ENCODE data around the gene PPP1R15A.
A peak's percentile ranks its signal among the peaks of the same experiment; 100 is the strongest.
"Not testable (repeated sequence)": the region's sequence is repeated elsewhere in the genome, so short reads cannot be mapped to it uniquely, and the experiment has no call there.

PPP1R15A gene

DNA sequence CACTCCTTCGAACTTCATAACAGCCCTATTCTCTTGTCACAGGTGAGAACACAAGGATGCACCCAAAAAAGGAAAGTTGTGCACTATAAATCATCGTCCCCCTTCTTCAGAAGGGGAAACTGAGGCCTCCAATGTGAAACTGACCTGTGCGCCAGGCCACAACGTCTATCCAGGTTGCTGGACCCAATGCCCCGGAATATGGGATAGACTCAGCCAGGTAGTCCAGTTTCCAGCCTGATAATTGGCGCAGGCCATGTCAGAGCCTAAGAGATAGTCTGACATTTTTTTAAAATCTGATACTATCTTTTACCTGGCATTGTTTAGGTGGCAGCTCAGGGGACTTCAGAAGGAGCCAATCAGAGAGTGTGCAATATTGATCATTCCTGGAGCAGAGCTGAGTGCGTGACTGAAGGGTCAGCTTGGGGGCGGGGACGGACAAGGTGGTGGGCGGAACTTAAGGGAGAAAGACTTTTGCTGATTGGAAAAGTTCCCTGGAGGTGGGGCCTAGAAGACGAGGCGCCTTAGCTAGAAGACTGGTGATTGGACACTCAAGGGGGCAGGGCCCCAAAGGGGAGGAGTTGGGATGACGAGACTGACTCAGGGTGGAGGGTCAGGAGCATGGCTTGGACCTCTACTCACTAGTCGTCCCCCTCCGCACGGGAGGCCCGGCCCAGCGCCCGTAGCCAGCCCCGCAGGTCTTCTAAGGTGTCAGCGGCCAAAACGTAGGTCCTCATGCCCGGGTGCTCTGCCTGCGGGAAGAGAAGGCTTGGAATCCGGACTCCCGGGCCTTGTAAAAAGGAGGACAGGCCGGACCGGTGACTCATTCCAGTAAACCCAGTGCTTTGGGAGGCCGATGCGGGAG lies 12.3 kb upstream of the PPP1R15A start:
- DNase-seq (ENCODE audit: low read depth in 2 of 2) = no peak

DNA sequence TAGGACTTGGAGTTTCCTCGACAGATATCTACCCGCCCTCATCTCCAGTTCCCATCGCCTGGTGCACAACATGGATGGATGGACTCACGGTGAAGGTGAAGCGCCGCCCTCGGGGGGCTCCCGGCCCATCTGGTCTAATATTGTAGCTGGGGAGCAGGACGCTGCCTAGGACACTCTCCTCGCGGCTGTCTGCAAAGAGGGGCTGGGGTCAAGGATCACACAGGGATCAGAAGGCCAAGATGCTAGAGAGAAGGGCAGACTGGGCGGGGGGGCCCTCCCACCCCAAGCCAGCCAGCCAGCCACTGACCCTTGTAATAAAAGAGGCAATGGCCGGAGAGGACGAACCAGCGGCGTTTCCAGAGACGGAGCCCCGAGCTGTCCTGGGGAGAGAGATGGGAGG lies 10.9 kb upstream of the PPP1R15A start:
- DNase-seq (ENCODE audit: low read depth in 2 of 2) = no peak

DNA sequence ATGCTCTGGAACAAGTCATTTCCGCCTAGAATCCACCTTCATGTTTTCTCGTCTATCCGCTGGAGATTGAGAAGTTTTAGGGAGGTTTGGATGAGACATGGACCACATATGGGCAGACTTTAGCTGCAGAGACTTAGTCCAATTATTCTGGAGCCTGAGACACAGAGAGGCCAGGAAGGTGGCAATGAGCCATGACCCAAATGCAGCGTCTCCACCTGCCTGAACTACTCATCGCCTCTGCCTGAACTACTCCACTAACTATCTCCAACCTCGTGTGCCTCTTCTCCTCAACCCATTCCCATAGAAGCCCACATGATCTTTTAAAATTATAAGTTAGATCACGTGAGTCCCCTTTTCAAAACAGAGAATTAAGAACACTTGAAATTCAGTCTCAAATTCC lies 9.4 kb upstream of the PPP1R15A start:
- no peak for DNase-seq (ENCODE audit: low read depth in 2 of 2)

DNA sequence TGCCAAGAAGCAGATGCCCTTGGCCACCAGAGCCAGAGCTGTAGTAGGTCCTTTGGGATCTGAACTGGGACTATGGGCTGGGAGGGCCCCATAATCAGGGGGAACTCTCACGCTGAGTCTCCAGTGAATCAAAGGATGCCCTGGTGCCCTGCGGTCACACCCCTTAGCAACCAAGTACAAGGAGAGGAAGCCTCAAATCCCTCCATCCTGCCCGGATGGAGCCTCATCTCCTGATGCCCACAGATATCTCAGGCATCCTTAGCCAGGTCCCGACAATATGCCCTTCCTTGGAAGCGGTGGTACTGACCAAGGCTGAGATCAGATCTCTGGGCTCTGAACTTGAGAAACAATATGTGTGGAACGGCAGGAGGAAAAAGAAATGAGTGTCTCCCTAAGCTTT lies 5.5 kb upstream of the PPP1R15A start:
- no peak for DNase-seq (ENCODE audit: low read depth in 2 of 2)

DNA sequence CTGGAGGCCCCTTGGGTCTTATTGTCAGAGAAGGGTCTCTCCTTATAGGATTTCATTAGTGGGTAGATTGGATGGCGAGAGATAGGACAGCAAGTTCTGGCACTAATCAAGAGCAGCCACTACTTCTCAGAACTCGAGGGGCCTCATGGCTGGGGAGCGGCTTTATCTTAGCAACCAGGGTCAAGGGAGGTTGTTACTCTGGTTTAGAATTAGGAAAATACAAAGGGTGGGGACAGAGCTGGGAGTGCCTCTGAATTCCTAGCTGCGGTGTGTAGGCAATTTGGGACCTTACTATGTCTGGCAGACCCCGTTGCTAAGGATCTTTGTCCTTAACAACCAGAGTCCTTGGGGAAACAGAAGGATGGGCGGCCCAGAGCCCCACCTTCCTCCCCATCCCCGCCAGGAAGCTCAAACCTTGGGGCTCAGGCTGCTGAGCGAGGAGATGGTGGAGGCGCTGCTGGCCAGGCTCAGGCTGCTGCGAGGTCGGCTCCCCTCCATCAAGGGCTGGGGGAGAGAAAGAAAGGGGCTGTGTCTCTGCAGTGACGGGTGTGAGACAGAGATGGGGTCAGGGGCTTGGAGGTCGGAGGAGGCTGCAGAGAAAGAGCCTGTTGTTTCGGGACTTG lies 5.0 kb upstream of the PPP1R15A start:
- no peak for DNase-seq (ENCODE audit: low read depth in 2 of 2)

DNA sequence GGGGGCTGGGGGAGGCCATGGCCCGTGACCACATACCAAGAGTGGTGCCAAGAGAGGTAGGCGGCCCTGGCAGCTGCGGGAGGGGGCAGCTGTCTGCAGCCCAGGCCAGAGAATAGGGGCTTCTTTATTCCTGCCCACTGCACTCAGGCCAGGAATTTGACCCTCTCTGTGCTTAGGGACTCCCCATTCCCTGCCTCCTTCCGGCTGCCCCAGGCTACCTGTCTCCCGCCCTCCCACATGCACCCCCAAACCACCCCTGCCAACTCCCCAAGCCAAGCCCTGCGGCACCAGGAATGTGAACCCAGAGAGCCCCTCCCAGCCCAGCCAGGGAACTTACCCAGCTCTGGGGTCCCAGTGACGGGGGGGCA lies 4.5 kb upstream of the PPP1R15A start:
- no peak for DNase-seq (ENCODE audit: low read depth in 2 of 2)

DNA sequence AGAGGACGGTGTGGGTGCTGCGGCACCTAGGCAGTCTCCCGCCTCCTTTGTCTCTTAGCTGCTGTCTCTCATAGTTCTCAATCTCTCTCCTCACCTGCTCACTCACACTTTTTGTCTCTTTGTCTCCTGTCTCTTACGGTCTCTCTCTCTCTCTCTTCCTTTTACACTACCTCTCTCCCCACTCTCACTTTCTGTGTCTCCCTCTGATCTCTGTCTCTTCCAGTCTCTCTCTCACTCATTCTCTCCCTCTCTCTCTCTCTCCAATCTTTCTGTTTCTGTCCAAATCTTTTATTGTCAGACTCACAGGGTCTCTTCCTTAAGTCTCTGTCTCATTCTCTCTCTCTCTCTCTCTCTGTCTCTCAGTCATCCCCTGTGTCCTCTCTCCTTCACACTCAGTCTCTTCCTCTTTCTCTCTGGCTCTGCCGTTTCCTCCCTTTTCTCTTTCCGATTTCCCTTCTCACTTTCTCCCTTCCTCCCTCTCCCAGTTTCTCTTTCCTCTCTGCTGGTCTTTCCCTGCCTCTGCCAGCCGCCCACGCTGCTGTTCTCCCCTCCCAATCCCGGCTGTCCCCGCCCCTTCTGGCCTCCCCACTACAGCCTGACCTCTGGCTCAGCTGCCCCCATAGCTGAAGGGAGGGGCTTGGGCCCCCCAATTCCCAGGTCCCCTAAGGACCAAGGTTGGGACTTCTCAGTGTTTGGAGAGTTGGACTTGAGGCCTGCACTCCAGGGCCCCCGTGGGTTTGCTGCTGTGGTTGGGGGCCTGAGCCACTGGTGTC lies 3.9 kb upstream of the PPP1R15A start, which contains the start of gene PLEKHA4:
Gene PLEKHA4 (minus strand): TSS at position 504 of the 773 bp plus-strand sequence. CDS start 997 bp downstream, outside the sequence.
- no peak for DNase-seq (ENCODE audit: low read depth in 2 of 2)

DNA sequence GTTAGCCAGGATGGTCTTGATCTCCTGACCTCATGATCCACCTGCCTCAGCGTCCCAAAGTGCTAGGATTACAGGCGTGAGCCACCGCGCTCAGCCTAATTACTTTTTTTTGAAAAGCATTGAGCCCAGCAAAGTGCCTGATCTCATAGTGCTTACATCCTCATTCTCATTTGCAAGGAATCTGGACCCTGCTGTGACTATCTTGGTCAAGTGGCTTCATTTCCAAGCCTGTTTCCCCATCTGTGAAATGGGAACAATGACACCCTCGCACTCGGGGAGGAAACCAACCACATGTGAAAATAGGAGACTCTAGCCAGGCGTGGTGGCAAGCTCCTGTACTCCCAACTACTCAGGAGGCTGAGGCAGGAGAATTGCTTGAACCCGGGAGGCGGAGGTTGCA lies 2.2 kb upstream of the PPP1R15A start:
- DNase-seq (ENCODE audit: low read depth in 2 of 2) = no peak

DNA sequence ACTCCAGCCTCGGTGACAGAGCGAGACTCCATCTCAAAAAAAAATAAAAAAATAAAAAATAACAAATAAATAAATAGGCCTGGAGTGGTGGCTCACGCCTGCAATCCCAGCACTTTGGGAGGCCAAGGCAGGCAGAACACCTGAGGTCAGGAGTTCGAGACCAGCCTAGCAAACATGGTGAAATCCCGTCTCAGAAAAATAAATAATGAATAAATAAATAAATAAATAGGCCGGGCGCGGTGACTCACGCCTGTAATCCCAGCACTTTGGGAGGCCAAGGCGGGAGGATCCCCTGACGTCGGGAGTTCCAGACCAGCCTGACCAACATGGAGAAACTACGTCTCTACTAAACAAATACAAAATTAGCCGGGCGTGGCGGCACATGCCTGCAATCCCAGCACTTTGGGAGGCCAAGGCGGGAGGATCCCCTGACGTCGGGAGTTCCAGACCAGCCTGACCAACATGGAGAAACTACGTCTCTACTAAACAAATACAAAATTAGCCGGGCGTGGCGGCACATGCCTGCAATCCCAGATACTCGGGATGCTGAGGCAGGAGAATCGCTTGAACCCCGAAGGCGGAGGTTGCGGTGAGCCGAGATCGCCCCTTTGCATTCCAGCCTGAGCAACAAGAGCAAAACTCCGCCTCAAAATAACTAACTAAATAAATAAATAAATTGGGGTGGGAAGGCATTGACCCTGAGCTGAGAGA lies 595 bp upstream of the PPP1R15A start:
- DNase-seq (ENCODE audit: low read depth in 2 of 2) = not testable (repeated sequence)

DNA sequence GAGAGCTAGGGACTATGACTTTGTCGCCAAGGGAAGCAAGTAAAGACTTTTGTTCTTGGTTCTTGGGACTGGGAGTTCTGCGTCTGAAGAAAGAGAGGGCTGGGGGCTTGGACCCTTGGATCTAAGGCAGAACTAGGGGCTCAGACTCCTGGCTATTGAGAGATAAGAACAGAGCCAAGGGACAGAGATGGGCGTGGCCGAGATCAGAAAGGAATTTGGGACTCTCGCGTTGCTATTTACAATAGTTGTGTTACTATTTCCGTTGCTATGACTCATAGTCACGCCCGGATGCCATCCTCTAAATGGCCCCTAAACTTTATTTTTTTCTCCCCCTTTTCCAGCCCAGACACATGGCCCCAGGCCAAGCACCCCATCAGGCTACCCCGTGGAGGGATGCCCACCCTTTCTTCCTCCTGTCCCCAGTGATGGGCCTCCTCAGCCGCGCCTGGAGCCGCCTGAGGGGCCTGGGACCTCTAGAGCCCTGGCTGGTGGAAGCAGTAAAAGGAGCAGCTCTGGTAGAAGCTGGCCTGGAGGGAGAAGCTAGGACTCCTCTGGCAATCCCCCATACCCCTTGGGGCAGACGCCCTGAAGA lies 759 bp downstream of the PPP1R15A start:
- DNase-seq (ENCODE audit: low read depth in 2 of 2) = peak in 1 of 2 donors; percentile 44

DNA sequence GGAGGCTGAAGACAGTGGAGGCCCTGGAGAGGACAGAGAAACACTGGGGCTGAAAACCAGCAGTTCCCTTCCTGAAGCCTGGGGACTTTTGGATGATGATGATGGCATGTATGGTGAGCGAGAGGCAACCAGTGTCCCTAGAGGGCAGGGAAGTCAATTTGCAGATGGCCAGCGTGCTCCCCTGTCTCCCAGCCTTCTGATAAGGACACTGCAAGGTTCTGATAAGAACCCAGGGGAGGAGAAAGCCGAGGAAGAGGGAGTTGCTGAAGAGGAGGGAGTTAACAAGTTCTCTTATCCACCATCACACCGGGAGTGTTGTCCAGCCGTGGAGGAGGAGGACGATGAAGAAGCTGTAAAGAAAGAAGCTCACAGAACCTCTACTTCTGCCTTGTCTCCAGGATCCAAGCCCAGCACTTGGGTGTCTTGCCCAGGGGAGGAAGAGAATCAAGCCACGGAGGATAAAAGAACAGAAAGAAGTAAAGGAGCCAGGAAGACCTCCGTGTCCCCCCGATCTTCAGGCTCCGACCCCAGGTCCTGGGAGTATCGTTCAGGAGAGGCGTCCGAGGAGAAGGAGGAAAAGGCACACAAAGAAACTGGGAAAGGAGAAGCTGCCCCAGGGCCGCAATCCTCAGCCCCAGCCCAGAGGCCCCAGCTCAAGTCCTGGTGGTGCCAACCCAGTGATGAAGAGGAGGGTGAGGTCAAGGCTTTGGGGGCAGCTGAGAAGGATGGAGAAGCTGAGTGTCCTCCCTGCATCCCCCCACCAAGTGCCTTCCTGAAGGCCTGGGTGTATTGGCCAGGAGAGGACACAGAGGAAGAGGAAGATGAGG lies 1.5 kb downstream of the PPP1R15A start:
- DNase-seq (ENCODE audit: low read depth in 2 of 2) = no peak

DNA sequence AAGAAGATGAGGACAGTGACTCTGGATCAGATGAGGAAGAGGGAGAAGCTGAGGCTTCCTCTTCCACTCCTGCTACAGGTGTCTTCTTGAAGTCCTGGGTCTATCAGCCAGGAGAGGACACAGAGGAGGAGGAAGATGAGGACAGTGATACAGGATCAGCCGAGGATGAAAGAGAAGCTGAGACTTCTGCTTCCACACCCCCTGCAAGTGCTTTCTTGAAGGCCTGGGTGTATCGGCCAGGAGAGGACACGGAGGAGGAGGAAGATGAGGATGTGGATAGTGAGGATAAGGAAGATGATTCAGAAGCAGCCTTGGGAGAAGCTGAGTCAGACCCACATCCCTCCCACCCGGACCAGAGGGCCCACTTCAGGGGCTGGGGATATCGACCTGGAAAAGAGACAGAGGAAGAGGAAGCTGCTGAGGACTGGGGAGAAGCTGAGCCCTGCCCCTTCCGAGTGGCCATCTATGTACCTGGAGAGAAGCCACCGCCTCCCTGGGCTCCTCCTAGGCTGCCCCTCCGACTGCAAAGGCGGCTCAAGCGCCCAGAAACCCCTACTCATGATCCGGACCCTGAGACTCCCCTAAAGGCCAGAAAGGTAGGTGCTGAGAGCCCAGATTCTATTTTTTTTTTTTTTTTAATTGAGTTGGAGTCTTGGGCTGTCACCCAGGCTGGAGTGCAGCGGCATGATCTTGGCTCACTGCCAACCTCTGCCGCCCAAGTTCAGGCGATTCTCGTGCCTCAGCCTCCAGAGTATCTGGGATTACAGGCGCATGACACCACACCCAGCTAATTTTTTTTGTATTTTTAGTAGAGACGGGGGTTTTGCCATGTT lies 2.3 kb downstream of the PPP1R15A start:
- no peak for DNase-seq (ENCODE audit: low read depth in 2 of 2)

DNA sequence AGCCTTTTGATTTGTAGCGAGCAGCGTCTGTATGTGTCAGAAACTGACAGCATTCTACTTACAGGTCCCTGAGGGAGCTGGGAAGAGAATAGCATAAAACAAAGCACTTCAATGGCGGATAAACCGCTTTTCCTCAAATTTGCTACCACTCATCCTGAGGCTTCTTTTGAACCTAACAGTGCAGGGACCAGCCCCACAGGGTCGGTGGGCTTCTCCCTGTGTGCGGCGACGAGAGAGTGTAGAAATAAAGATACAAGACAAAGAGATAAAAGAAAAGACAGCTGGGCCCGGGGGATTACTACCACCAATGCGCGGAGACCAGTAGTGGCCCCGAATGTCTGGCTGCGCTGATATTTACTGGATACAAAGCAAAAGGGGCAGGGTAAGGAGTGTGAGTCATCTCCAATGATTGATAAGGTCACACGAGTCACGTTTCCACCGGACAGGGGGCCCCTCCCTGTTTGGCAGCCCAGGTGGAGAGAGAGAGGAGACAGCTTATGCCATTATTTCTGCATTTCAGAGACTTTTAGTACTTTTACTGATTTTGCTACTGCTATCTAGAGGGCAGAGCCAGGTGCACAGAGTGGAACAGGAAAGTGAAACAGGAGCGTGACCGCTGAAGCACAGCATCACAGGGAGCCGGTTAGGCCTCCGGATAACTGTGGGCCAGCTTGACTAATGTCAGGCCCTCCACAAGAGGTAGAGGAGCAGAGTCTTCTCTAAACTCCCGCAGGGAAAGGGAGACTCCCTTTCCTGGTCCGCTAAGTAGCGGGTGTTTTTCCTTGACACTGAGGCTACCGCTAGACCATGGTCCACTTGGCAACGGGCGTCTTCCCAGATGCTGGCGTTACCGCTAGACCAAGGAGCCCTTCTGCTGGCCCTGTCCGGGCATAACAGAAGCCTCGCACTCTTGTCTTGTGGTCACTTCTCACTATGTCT lies 4.1 kb downstream of the PPP1R15A start:
- DNase-seq (ENCODE audit: low read depth in 2 of 2) = not testable (repeated sequence)

DNA sequence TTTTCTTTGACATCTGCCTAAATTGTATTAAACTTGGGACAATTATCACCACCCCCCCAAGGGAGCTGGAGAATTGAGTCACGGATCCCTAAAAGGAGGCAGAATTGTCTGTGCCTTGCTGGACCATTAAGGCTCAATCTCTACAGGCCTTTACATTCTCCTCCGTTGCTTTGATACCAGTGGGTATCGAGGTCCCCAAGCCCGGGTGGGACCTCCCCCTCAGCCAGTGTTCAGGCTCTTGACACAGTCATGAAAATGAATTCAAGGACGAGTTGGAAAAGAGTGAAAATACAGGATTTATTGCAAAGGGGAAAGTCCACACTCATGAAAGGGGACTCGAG lies 5.6 kb downstream of the PPP1R15A start:
- no peak for DNase-seq (ENCODE audit: low read depth in 2 of 2)

DNA sequence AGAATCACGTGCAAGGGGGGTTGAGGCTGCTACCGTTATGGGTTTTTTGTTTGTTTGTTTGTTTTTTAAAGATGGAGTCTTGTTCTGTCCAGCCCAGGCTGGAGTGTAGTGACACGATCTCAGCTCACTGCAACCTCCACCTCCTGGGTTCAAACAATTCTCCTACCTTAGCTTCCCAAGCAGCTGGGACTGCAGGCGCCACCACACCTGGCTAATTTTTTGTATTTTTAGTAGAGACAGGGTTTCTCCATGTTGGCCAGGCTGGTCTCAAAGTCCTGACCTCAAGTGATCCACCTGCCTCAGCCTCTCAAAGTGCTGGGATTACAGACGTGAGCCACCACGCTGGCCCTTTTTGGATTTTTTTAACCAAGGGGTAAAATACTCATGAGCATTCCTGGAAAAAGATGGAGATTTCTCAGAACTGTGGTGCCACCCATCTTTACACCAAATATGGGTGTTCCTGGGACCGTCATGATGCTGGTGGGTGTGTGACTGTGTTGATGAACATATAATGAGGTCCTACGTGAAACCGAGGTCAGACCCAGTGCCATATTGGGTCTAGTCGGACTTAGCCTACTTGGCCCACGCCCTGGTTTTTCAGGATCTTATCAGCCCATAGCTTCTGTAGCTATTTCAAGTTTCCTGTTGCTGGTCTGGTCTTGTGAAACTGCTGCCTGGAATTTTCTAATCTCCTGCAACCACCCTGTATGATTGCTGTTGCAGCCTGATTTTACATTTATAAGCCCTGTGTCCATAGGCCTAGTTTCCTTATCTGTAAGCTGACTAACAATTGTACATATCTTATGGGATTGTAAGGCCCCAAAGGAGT lies 6.2 kb downstream of the PPP1R15A start:
- no peak for DNase-seq (ENCODE audit: low read depth in 2 of 2)

DNA sequence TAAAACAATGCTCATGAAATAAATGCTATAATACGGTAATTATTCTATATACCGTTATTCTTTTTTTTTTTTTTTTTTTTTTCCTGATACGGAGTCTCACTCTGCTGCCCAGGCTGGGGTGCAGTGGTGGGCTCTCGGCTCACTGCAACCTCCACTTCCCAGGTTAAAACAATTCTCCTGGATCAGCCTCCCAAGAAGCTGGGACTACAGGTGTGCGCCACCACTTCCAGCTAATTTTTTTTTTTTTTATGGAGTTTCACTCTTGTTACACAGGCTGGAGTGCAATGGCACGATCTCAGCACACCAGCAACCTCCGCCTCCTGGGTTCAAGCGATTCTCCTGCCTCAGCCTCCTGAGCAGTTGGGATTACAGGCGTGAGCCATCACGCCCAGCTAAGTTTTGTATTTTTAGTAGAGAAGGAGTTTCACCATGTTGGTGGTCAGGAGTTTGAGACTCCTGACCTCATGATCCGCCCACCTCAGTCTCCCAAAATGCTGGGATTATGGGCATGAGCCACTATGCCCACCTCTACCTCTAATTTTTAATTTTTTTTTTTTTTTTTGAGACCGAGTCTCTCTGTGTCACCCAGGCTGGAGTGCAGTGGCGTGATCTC lies 6.9 kb downstream of the PPP1R15A start:
- no peak for DNase-seq (ENCODE audit: low read depth in 2 of 2)

DNA sequence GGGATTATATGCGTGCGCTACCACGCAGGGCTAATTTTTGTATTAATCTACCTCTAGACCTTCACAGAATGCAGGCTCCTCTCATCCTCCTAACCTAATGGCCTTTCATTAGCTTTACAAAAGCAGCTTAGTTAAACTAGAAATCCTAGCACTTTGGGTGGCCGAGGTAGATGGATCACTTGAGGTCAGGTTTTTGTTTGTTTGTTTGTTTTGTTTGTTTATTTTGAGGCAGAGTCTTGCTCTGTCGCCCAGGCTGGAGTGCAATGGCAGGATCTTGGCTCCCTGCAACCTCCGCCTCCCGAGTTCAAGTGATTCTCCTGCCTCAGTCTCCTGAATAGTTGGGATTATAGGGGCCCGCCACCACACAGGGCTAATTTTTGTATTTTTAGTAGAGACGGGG lies 7.5 kb downstream of the PPP1R15A start:
- DNase-seq (ENCODE audit: low read depth in 2 of 2) = not testable (repeated sequence)

All from stimulated activated CD4-positive, alpha-beta T cell treated with anti-CD3 and anti-CD28 coated beads, Interleukin-1b, Interleukin-23, amount 100 ng/mL, for 1 hour (primary cell).